SK-N-SH treated with all-trans-retinoic acid at 6 μM for 48 hours (cell line): ENCODE data around the gene MTA1.

Experiments
- BACH2 ChIP-seq: fragments of 250-450 bp; sonication (Bioruptor Pico); IDR thresholded peaks from 2 replicates; pipeline ENCODE4 v1.9.0; 2021; ENCODE audit warnings: mild to moderate bottlenecking, borderline replicate concordance
- CSRNP3 ChIP-seq: fragments of 250-450 bp; sonication (Bioruptor Pico); IDR thresholded peaks from 2 replicates; pipeline ENCODE4 v1.5.1; 2021; ENCODE audit warnings: mild to moderate bottlenecking, moderate library complexity
- ZFP3 ChIP-seq: fragments of 250-450 bp; sonication (Bioruptor Pico); IDR thresholded peaks from 2 replicates; pipeline ENCODE4 v1.5.0; 2020; ENCODE audit warnings: mild to moderate bottlenecking, moderate library complexity

- TF ChIP-seq CSRNP3 (no peak), ZFP3 (no peak), BACH2 (CRISPR knock-in tag) (no peak)
Observed at GRCh38 chr14:105378873-105379685, 40.5 kb upstream of the MTA1 start.
